Chondrocyte (in vitro differentiated cells): ENCODE results near the gene PIGX. TPM values are rescaled to one million over a fixed set of nuclear protein-coding genes. Genes with fewer than 3 reads are reported as not detected.
A peak's percentile ranks its signal among the peaks of the same experiment; 100 is the strongest.

ENCODE experiments used
- DNase-seq: peaks from one replicate; pipeline ENCODE4 v3.0.0; 2021; ENCODE audit warnings: mixed read lengths, low spot score
- H3K27ac Mint-ChIP-seq: one replicate; pipeline ENCODE4 v1.8.0; 2021; ENCODE audit warnings: mild to moderate bottlenecking, moderate library complexity, mixed read lengths; ENCODE audit not compliant: unreplicated experiment
- H3K27me3 Mint-ChIP-seq: 2 replicates; pipeline ENCODE4 v1.8.0; 2021; ENCODE audit warnings: low read depth, mixed read lengths
- H3K36me3 Mint-ChIP-seq: 2 replicates; pipeline ENCODE4 v1.8.0; 2021; ENCODE audit warnings: low read depth, mixed read lengths
- H3K4me1 Mint-ChIP-seq: 2 replicates; pipeline ENCODE4 v1.8.0; 2021; ENCODE audit warnings: low read depth, mild to moderate bottlenecking, mixed read lengths
- H3K4me3 Mint-ChIP-seq: one replicate; pipeline ENCODE4 v1.8.0; 2021; ENCODE audit warnings: mild to moderate bottlenecking, moderate library complexity, mixed read lengths; ENCODE audit not compliant: unreplicated experiment
- H3K9me3 Mint-ChIP-seq: 2 replicates; pipeline ENCODE4 v1.8.0; 2021; ENCODE audit warnings: low read depth, mixed read lengths
- total RNA-seq: library from RNA; stranded (reverse); gene quantifications from 3 replicates; pipeline ENCODE4 v1.2.1, GENCODE V29; 2021
- TF ChIP-seq, protein P1 (sequence below): fragments of 200-600 bp; sonication (generic); IDR thresholded peaks from 2 replicates; pipeline ENCODE4 v1.5.0; 2021; ENCODE audit warnings: antibody characterized with exemption, mild to moderate bottlenecking, moderate library complexity

The PIGX gene
- total RNA-seq, 1 donor from 2014 or later, result 27.2 TPM

DNA sequence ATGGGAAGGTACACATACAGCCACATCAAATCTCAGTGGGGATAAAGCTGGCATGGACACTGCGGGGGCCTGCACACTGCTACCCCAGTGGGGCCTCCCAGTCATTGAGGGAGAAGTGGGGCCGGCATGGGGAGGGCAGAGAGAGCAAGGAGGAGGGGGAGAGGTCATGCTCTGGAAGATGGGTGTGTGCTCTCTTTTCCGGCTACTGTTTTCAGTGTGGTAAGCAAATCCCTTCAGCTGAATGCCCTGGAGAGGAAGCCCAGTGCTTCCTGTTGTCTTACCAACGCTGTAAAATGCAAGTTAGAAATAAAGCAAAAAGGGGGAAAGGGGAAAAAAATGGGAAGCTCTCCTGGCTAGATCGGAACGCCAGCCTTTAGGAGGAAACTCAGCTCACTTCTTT, 41.8 kb upstream of the PIGX start:
- H3K4me3 Mint-ChIP-seq, result no peak overlapping the region

GRCh38 chr3:196673632-196674031, 38.5 kb upstream of the PIGX start:
- H3K36me3 Mint-ChIP-seq, result no peaks in the 10 kb centered on the region
- no peak overlapping the region for H3K27ac Mint-ChIP-seq
- H3K4me1 Mint-ChIP-seq, result peaks cover 4% of the 10 kb centered on the region
- no peak for DNase-seq
- H3K27me3 Mint-ChIP-seq, result peaks cover 32% of the 10 kb centered on the region
- TF ChIP-seq, protein P1, sequence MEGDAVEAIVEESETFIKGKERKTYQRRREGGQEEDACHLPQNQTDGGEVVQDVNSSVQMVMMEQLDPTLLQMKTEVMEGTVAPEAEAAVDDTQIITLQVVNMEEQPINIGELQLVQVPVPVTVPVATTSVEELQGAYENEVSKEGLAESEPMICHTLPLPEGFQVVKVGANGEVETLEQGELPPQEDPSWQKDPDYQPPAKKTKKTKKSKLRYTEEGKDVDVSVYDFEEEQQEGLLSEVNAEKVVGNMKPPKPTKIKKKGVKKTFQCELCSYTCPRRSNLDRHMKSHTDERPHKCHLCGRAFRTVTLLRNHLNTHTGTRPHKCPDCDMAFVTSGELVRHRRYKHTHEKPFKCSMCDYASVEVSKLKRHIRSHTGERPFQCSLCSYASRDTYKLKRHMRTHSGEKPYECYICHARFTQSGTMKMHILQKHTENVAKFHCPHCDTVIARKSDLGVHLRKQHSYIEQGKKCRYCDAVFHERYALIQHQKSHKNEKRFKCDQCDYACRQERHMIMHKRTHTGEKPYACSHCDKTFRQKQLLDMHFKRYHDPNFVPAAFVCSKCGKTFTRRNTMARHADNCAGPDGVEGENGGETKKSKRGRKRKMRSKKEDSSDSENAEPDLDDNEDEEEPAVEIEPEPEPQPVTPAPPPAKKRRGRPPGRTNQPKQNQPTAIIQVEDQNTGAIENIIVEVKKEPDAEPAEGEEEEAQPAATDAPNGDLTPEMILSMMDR, result no peak
- no peaks in the 10 kb centered on the region for H3K9me3 Mint-ChIP-seq
- no peak overlapping the region for H3K4me3 Mint-ChIP-seq

More for the DNA sequence above, 41.8 kb upstream of the PIGX start:
- no peak for DNase-seq
- peaks cover 10% of the 10 kb centered on the region for H3K4me1 Mint-ChIP-seq
- TF ChIP-seq, protein P1, result no peak
- peaks cover 16% of the 10 kb centered on the region for H3K27me3 Mint-ChIP-seq
- no peaks in the 10 kb centered on the region for H3K9me3 Mint-ChIP-seq
- H3K36me3 Mint-ChIP-seq, result no peaks in the 10 kb centered on the region
- no peak overlapping the region for H3K27ac Mint-ChIP-seq

- no peaks in the 10 kb centered on the region for H3K9me3 Mint-ChIP-seq
- TF ChIP-seq, protein P1, result no peak
- H3K27me3 Mint-ChIP-seq, result peaks cover 49% of the 10 kb centered on the region
- no peak for DNase-seq
- H3K36me3 Mint-ChIP-seq, result no peaks in the 10 kb centered on the region
- no peaks in the 10 kb centered on the region for H3K4me1 Mint-ChIP-seq
- no peak overlapping the region for H3K4me3 Mint-ChIP-seq
- no peak overlapping the region for H3K27ac Mint-ChIP-seq
Measured at GRCh38 chr3:196677353-196677752, 34.8 kb upstream of the PIGX start.

DNA sequence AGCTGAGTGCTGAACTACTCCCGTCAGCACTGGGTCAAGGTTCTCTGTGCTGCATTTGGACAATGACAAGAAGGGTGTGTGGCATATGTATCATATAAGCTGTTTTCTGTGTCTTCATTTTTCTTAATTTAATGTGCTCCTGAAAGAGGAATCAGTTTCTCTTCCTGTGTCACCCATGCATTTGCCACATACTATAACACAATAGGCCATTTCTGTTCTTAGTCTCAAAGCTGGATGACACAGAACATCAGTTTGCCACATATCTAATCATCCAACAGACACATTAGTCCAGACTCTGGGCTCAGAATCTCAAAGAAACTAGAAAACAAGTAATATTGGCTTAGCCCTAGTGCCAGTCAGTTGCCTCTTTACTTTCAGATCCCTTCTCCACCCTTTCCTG, 34.2 kb upstream of the PIGX start:
- H3K9me3 Mint-ChIP-seq, result peaks cover under 1% of the 10 kb centered on the region
- no peak overlapping the region for H3K4me3 Mint-ChIP-seq
- H3K27ac Mint-ChIP-seq, result no peak overlapping the region
- peaks cover 51% of the 10 kb centered on the region for H3K27me3 Mint-ChIP-seq
- DNase-seq, result no peak
- TF ChIP-seq, protein P1, result no peak
- H3K36me3 Mint-ChIP-seq, result no peaks in the 10 kb centered on the region
- H3K4me1 Mint-ChIP-seq, result no peaks in the 10 kb centered on the region

DNA sequence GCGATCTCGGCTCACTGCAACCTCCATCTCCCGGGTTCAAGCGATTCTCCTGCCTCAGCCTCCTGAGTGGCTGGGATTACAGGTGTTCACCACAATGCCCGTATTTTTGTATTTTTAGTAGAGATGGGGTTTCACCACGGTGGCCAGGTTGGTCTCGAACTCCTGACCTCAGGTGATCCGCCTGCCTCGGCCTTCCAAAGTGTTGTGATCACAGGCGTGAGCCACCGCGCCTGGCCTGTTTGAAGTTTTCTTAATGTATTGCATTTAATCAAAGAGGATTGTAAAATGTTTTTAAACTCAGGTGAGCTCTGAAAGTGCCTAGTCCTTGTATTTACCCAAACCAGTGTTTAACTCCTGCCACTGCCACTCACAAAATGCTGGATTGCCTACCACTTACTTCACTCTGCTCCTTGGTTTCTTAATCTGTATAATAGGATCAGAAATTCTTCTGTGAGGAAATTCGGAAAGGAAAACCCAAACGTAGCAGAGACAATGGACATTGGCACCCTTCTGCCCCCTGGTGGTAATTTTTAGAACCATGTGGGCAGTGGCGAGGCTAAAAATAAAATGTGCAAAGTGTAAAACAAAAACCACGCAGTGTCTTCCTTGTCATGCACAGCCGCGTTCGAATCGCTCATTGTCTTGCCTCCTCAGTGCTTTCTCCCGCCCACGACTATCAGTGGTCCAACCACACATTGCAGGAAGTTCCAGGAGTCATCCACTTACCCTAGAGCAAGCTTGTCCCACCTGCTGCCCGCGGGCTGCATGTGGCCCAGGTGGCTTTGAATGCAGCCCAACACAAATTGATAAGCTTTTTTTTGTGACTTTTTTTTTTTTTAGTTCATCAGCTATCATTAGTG, 27.4 kb upstream of the PIGX start:
- Mint-ChIP-seq H3K9me3 (peaks cover 3% of the 10 kb centered on the region), H3K4me1 (peaks cover 15% of the 10 kb centered on the region), H3K27me3 (peaks cover 22% of the 10 kb centered on the region), H3K4me3 (no peak overlapping the region), H3K36me3 (no peaks in the 10 kb centered on the region), H3K27ac (no peak overlapping the region)
- no peak for DNase-seq
- TF ChIP-seq, protein P1, result peak; percentile 93
